Naive thymus-derived CD4-positive, alpha-beta T cell (primary cell): ENCODE results near the gene BPIFA1. TPM values are rescaled to one million over a fixed set of nuclear protein-coding genes. Genes with fewer than 3 reads are reported as not detected.
A peak's percentile ranks its signal among the peaks of the same experiment; 100 is the strongest.

ENCODE experiments used
- ATAC-seq: fragments of 150-1000 bp; cut with Tn5 transposase; 2 replicates; pipeline ENCODE4 v1.10.0; 2021; ENCODE audit warnings: mild to moderate bottlenecking, moderate library complexity
- CTCF ChIA-PET: fragments of 350-600 bp; sonication (Branson Sonifier 250); formaldehyde crosslinking; loops from one replicate; lab custom pipeline; 2021; ENCODE audit warnings: antibody characterized with exemption; lab: Charles Lee
- POLR2A ChIA-PET: fragments of 350-600 bp; sonication (Branson Sonifier 250); formaldehyde crosslinking; loops from one replicate; lab custom pipeline; 2021; ENCODE audit warnings: antibody characterized with exemption, inconsistent platforms; lab: Charles Lee
- DNase-seq, 9 donors: peaks; one replicate each; pipeline versions ENCODE4 v3.0.0 to v3.0.0-alpha.2; 2020 to 2022; ENCODE audit warnings: mixed read lengths in 1 of 9
- H3K27ac ChIP-seq: one replicate; pipeline ENCODE4 v1.7.0; 2013; ENCODE audit warnings: mild to moderate bottlenecking, low read depth, low read length, moderate library complexity
- H3K27me3 ChIP-seq, 2 donors: one replicate each; pipeline ENCODE4 v1.7.0; 2013; ENCODE audit warnings: low read length in 2 of 2, mild to moderate bottlenecking in 2 of 2, moderate library complexity in 2 of 2; ENCODE audit not compliant: control insufficient read depth in 2 of 2, insufficient read depth in 2 of 2
- H3K36me3 ChIP-seq, 3 experiments: 1 replicate in 2 of 3; 2 replicates in 1 of 3; pipeline ENCODE4 v1.7.0; 2013; ENCODE audit warnings: low read length in 3 of 3, mild to moderate bottlenecking in 3 of 3, moderate library complexity in 1 of 3; ENCODE audit not compliant: insufficient read depth in 3 of 3, control insufficient read depth in 2 of 3
- H3K4me1 ChIP-seq, 2 donors: one replicate each; pipeline ENCODE4 v1.7.0; 2013; ENCODE audit warnings: low read length in 2 of 2, mild to moderate bottlenecking in 2 of 2, moderate library complexity in 1 of 2; ENCODE audit not compliant: control insufficient read depth in 2 of 2, insufficient read depth in 2 of 2
- H3K4me3 ChIP-seq: 2 replicates; pipeline ENCODE4 v1.7.0; 2013; ENCODE audit warnings: mild to moderate bottlenecking, low read length
- H3K9me3 ChIP-seq, 3 experiments: 1 replicate in 2 of 3; 2 replicates in 1 of 3; pipeline ENCODE4 v1.7.0; 2013; ENCODE audit warnings: low read length in 3 of 3; ENCODE audit not compliant: control insufficient read depth in 2 of 3
- H3K27ac Mint-ChIP-seq, 9 donors: one replicate each; pipeline ENCODE4 v1.8.0; 2020 to 2022; ENCODE audit warnings: mixed read lengths in 9 of 9, mild to moderate bottlenecking in 8 of 9, moderate library complexity in 5 of 9, inconsistent platforms in 2 of 9
- H3K27me3 Mint-ChIP-seq, 5 donors: one replicate each; pipeline ENCODE4 v1.8.0; 2021 to 2022; ENCODE audit warnings: mixed read lengths in 5 of 5, mild to moderate bottlenecking in 1 of 5
- H3K36me3 Mint-ChIP-seq, 5 donors: one replicate each; pipeline ENCODE4 v1.8.0; 2020 to 2022; ENCODE audit warnings: mixed read lengths in 5 of 5, mild to moderate bottlenecking in 3 of 5, inconsistent platforms in 1 of 5
- H3K4me1 Mint-ChIP-seq, 7 donors: one replicate each; pipeline ENCODE4 v1.8.0; 2020 to 2022; ENCODE audit warnings: mixed read lengths in 7 of 7, mild to moderate bottlenecking in 3 of 7, inconsistent platforms in 1 of 7
- H3K4me3 Mint-ChIP-seq, 10 donors: one replicate each; pipeline ENCODE4 v1.8.0; 2020 to 2022; ENCODE audit warnings: mild to moderate bottlenecking in 10 of 10, mixed read lengths in 10 of 10, moderate library complexity in 6 of 10, inconsistent platforms in 2 of 10
- H3K9me3 Mint-ChIP-seq, 11 donors: one replicate each; pipeline ENCODE4 v1.8.0; 2020 to 2022; ENCODE audit warnings: mixed read lengths in 11 of 11, mild to moderate bottlenecking in 4 of 11, inconsistent platforms in 1 of 11, moderate library complexity in 1 of 11
- intact Hi-C, 2 donors: fragments of 100-400 bp; cut with micrococcal nuclease; formaldehyde crosslinking; loops; one replicate each; pipeline ENCODE4 v1.15.1; 2023
- polyA plus RNA-seq, 2 donors: library from polyadenylated mRNA; unstranded; fragments of 300-500 nt; fragmentation: Illumina TruSeq; gene quantifications; one replicate each; pipeline ENCODE4 v1.2.3, GENCODE V29; 2021
- total RNA-seq, 6 experiments: library from RNA in 5 of 6; stranded (reverse) in 5 of 6; gene quantifications; 1 replicate in 5 of 6; 2 replicates in 1 of 6; pipeline ENCODE4 v1.2.3 and lab custom pipeline; 2021 to 2026

BPIFA1 gene
- total and polyA plus RNA-seq, 7 experiments from 2014 or later: not detected

- ChIA-PET POLR2A (no interaction called here), CTCF (no interaction called here)
- ATAC-seq (no peak), DNase-seq (no peak)
- intact Hi-C loops: no loop called here
- H3K9me3 Mint-ChIP-seq: peaks cover 0 to 3% (median 0%) of the 10 kb centered on the region in 11 donors
- H3K36me3 ChIP-seq: no peaks in the 10 kb centered on the region
- no peaks in the 10 kb centered on the region for H3K36me3 Mint-ChIP-seq
- no peaks in the 10 kb centered on the region for H3K9me3 ChIP-seq
- H3K4me1 ChIP-seq: no peaks in the 10 kb centered on the region
- H3K4me3 Mint-ChIP-seq: no peak overlapping the region
- no peak overlapping the region for H3K27ac ChIP-seq
- no peak overlapping the region for H3K27ac Mint-ChIP-seq
- no peak overlapping the region for H3K4me3 ChIP-seq
- no peaks in the 10 kb centered on the region for H3K27me3 ChIP-seq
- peaks cover 3 to 35% (median 30%) of the 10 kb centered on the region in 5 donors for H3K27me3 Mint-ChIP-seq
- no peaks in the 10 kb centered on the region for H3K4me1 Mint-ChIP-seq
These were observed 33.3 kb upstream of the BPIFA1 start for GRCh38 chr20:33202451-33202850.

DNA sequence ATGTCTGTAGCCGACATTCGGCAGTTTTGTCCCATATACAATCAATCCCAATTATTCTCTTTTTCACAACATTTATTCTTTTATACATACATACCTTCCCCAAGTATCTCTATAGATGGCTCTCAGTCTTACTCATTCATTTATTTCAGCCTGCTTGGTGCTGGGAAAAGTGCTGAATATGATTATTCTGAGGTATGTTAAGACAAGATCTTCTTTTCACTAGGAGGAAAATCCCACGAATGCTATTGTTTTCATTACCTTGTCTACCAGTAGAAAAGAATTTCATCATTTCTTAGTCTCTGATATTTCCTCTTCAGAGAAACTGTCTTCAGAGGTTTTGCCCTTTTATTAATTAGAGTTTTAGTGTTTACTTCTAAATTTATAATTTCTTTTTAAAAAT, 32.4 kb upstream of the BPIFA1 start:
- Mint-ChIP-seq H3K27me3 (peaks cover 3 to 41% (median 36%) of the 10 kb centered on the region in 5 donors), H3K27ac (no peak overlapping the region), H3K36me3 (no peaks in the 10 kb centered on the region), H3K4me1 (no peaks in the 10 kb centered on the region), H3K9me3 (peaks cover 0 to 12% (median 0%) of the 10 kb centered on the region in 11 donors), H3K4me3 (no peak overlapping the region)
- Histone ChIP-seq H3K4me3 (no peak overlapping the region), H3K27me3 (no peaks in the 10 kb centered on the region), H3K9me3 (no peaks in the 10 kb centered on the region), H3K4me1 (no peaks in the 10 kb centered on the region), H3K36me3 (no peaks in the 10 kb centered on the region), H3K27ac (no peak overlapping the region)
- ATAC-seq: no peak
- DNase-seq: no peak
- intact Hi-C loops: no loop called here
- ChIA-PET POLR2A (no interaction called here), CTCF (no interaction called here)

DNA sequence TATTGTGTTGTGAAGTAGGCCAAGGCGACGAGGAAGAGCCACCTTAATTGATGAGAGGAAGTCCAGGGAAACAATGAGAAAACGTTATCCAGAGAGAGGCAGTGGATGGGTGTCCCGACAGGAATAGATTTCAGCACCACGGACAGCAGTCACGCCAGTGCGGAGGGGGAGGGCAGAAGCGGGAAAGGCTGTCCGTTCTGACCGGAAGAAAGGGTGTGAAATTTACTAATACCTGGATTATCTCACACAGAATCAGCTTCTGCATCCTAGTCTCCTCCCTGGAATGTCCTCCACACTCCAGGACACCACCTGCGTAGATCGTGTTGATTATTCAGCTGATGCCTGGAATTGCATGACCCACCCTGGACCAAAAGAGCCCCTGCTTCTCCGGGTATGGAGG, 26.0 kb upstream of the BPIFA1 start:
- H3K9me3 ChIP-seq: no peaks in the 10 kb centered on the region
- peaks cover 0 to 16% (median 4%) of the 10 kb centered on the region in 11 donors for H3K9me3 Mint-ChIP-seq
- no peak overlapping the region for H3K4me3 Mint-ChIP-seq
- no peak overlapping the region for H3K27ac Mint-ChIP-seq
- no peaks in the 10 kb centered on the region for H3K4me1 ChIP-seq
- H3K4me3 ChIP-seq: no peak overlapping the region
- CTCF ChIA-PET: no interaction called here
- ATAC-seq (no peak), DNase-seq (peak in 6 of 9 donors; percentile 7 to 50 (median 26))
- peaks cover 28 to 57% (median 55%) of the 10 kb centered on the region in 5 donors for H3K27me3 Mint-ChIP-seq
- POLR2A ChIA-PET: interaction anchor here (0.6 kb wide), 1 partner anchor 900 kb away, joined by 5 read pairs; no protein-coding TSS in a partner anchor
- no peak overlapping the region for H3K27ac ChIP-seq
- intact Hi-C loops: loop anchor here (5.0 to 10.0 kb wide), 2 partner anchors 305 to 417 kb away; no protein-coding TSS in a partner anchor
- H3K4me1 Mint-ChIP-seq: peaks cover 0 to 7% (median 2%) of the 10 kb centered on the region in 7 donors
- no peaks in the 10 kb centered on the region for H3K36me3 ChIP-seq
- no peaks in the 10 kb centered on the region for H3K36me3 Mint-ChIP-seq
- H3K27me3 ChIP-seq: no peaks in the 10 kb centered on the region

- ChIA-PET POLR2A (no interaction called here), CTCF (no interaction called here)
- Histone ChIP-seq H3K4me1 (no peaks in the 10 kb centered on the region), H3K4me3 (no peak overlapping the region), H3K36me3 (no peaks in the 10 kb centered on the region), H3K27ac (no peak overlapping the region), H3K9me3 (no peaks in the 10 kb centered on the region), H3K27me3 (no peaks in the 10 kb centered on the region)
- peaks cover 30 to 59% (median 57%) of the 10 kb centered on the region in 5 donors for H3K27me3 Mint-ChIP-seq
- H3K4me1 Mint-ChIP-seq: peaks cover 0 to 7% (median 2%) of the 10 kb centered on the region in 7 donors
- H3K36me3 Mint-ChIP-seq: no peaks in the 10 kb centered on the region
- DNase-seq (no peak), ATAC-seq (no peak)
- no peak overlapping the region for H3K4me3 Mint-ChIP-seq
- H3K9me3 Mint-ChIP-seq: peaks cover 0 to 16% (median 4%) of the 10 kb centered on the region in 11 donors
- no peak overlapping the region for H3K27ac Mint-ChIP-seq
- intact Hi-C loops: loop anchor here (5.0 to 10.0 kb wide), 2 partner anchors 306 to 418 kb away; no protein-coding TSS in a partner anchor
These were observed 25.4 kb upstream of the BPIFA1 start for GRCh38 chr20:33210371-33210770.

- ChIA-PET POLR2A (no interaction called here), CTCF (interaction anchor here (0.6 to 0.8 kb wide), 2 partner anchors 310 to 345 kb away, joined by 3 to 4 read pairs; no protein-coding TSS in a partner anchor)
- ATAC-seq (no peak), DNase-seq (peak in 5 of 9 donors; percentile 10 to 27 (median 13))
- H3K27me3 ChIP-seq: no peaks in the 10 kb centered on the region
- Mint-ChIP-seq H3K4me1 (peaks cover 0 to 7% (median 2%) of the 10 kb centered on the region in 7 donors), H3K4me3 (no peak overlapping the region), H3K27ac (no peak overlapping the region), H3K27me3 (peaks cover 30 to 66% (median 60%) of the 10 kb centered on the region in 5 donors), H3K9me3 (peaks cover 0 to 16% (median 4%) of the 10 kb centered on the region in 11 donors), H3K36me3 (no peaks in the 10 kb centered on the region)
- H3K4me3 ChIP-seq: no peak overlapping the region
- no peaks in the 10 kb centered on the region for H3K4me1 ChIP-seq
- H3K36me3 ChIP-seq: no peaks in the 10 kb centered on the region
- no peaks in the 10 kb centered on the region for H3K9me3 ChIP-seq
- intact Hi-C loops: loop anchor here (1.0 to 10.0 kb wide), 3 partner anchors 307 to 420 kb away; no protein-coding TSS in a partner anchor
- no peak overlapping the region for H3K27ac ChIP-seq
These were observed 23.9 kb upstream of the BPIFA1 start for GRCh38 chr20:33211817-33212424.

- no peaks in the 10 kb centered on the region for H3K4me1 ChIP-seq
- H3K9me3 ChIP-seq: no peaks in the 10 kb centered on the region
- no peaks in the 10 kb centered on the region for H3K27me3 ChIP-seq
- no peak for DNase-seq
- H3K27me3 Mint-ChIP-seq: peaks cover 16 to 32% (median 23%) of the 10 kb centered on the region in 5 donors
- H3K36me3 Mint-ChIP-seq: no peaks in the 10 kb centered on the region
- no peak within 1 kb of the TSS for H3K27ac ChIP-seq
- H3K4me1 Mint-ChIP-seq: no peaks in the 10 kb centered on the region
- ATAC-seq: no peak
- no peak within 1 kb of the TSS for H3K4me3 ChIP-seq
- intact Hi-C loops: loop anchor here in 1 of 2 donors (10.0 kb wide), 1 partner anchor 312 kb away; no protein-coding TSS in a partner anchor
- CTCF ChIA-PET: no interaction called here
- peaks cover 0 to under 1% (median 0%) of the 10 kb centered on the region in 11 donors for H3K9me3 Mint-ChIP-seq
- no peak within 1 kb of the TSS for H3K27ac Mint-ChIP-seq
- H3K4me3 Mint-ChIP-seq: no peak within 1 kb of the TSS
- POLR2A ChIA-PET: no interaction called here
- H3K36me3 ChIP-seq: no peaks in the 10 kb centered on the region
These were observed 18.7 kb upstream of the BPIFA1 start, which contains the start of gene BPIFA3 for GRCh38 chr20:33217052-33217451. TSS of gene BPIFA3 (plus strand) at chr20:33217352. CDS start at chr20:33217537, 185 bp downstream.
